T47D (cell line): ENCODE results near the gene FNDC1.
"Not testable (repeated sequence)": the region's sequence is repeated elsewhere in the genome, so short reads cannot be mapped to it uniquely, and the experiment has no call there.

Experiments
- DNase-seq, 2 experiments: peaks; one replicate each; pipeline versions ENCODE4 v3.0.0 to v3.0.0-alpha.2; 2011 to 2012; ENCODE audit warnings: low read depth in 1 of 2, low spot score in 1 of 2
- JUND ChIP-seq: IDR thresholded peaks from 2 replicates; pipeline ENCODE4 v1.6.1; 2012; ENCODE audit warnings: low read depth
- in situ Hi-C: cut with HindIII; loops from 2 replicates; pipeline ENCODE4 v1.10.0; 2016; ENCODE audit warnings: low sequenced_read_pairs, low pct_unique_long_range_greater_than_20kb

The FNDC1 gene

GRCh38 chr6:159257846-159258245 is 88.6 kb downstream of the FNDC1 start:
- no peak for TF ChIP-seq JUND
- in situ Hi-C loops: no loop called here
- DNase-seq: no peak

- no peak for DNase-seq
- no peak for TF ChIP-seq JUND
- in situ Hi-C loops: no loop called here
Measured at GRCh38 chr6:159259441-159260125, 90.4 kb downstream of the FNDC1 start.

- in situ Hi-C loops: no loop called here
- no peak for DNase-seq
- no peak for TF ChIP-seq JUND
Measured at GRCh38 chr6:159260208-159260607, 91.0 kb downstream of the FNDC1 start.

- DNase-seq: no peak
- in situ Hi-C loops: no loop called here
Measured at GRCh38 chr6:159261995-159262394, 92.8 kb downstream of the FNDC1 start.

GRCh38 chr6:159262586-159262985 is 93.4 kb downstream of the FNDC1 start:
- in situ Hi-C loops: no loop called here
- no peak for DNase-seq

More at GRCh38 chr6:159261995-159262394, 92.8 kb downstream of the FNDC1 start:
- no peak for TF ChIP-seq JUND

GRCh38 chr6:159267165-159267564 is 98.0 kb downstream of the FNDC1 start:
- in situ Hi-C loops: no loop called here
- peak in 1 of 2 experiments; percentile 61 for DNase-seq
- no peak for TF ChIP-seq JUND

More at GRCh38 chr6:159262586-159262985, 93.4 kb downstream of the FNDC1 start:
- TF ChIP-seq JUND: no peak

GRCh38 chr6:159268511-159268910 is 99.3 kb downstream of the FNDC1 start:
- no peak for TF ChIP-seq JUND
- in situ Hi-C loops: no loop called here
- no peak for DNase-seq

GRCh38 chr6:159271257-159271656 is 102.1 kb downstream of the FNDC1 start:
- in situ Hi-C loops: no loop called here
- no peak for DNase-seq
- no peak for TF ChIP-seq JUND

- TF ChIP-seq JUND: no peak
- DNase-seq: no peak
- in situ Hi-C loops: no loop called here
Measured at GRCh38 chr6:159278626-159279025, 109.4 kb downstream of the FNDC1 start.

- DNase-seq: no peak
- in situ Hi-C loops: no loop called here
Measured at GRCh38 chr6:159279790-159280277, 110.6 kb downstream of the FNDC1 start.

GRCh38 chr6:159282421-159282820 is 113.2 kb downstream of the FNDC1 start:
- no peak for TF ChIP-seq JUND
- in situ Hi-C loops: no loop called here
- DNase-seq: no peak

More at GRCh38 chr6:159279790-159280277, 110.6 kb downstream of the FNDC1 start:
- TF ChIP-seq JUND: no peak

GRCh38 chr6:159284661-159285060 is 115.5 kb downstream of the FNDC1 start:
- in situ Hi-C loops, DNase-seq: not testable (repeated sequence)

GRCh38 chr6:159298840-159299239 is 129.6 kb downstream of the FNDC1 start:
- no peak for TF ChIP-seq JUND
- DNase-seq: no peak
- in situ Hi-C loops: no loop called here

- no peak for DNase-seq
- TF ChIP-seq JUND: no peak
- in situ Hi-C loops: no loop called here
Measured at GRCh38 chr6:159299566-159299965, 130.4 kb downstream of the FNDC1 start.
